Muscle layer of colon (tissue), 2 donors: ENCODE results near the gene USP46.

Experiments used
- H3K27ac ChIP-seq: one replicate; pipeline ENCODE4 v1.7.0; 2013; ENCODE audit warnings: low read depth, mild to moderate bottlenecking, low read length, moderate library complexity
- H3K27me3 ChIP-seq, 2 donors: one replicate each; pipeline ENCODE4 v1.7.0; 2013; ENCODE audit warnings: low read length in 2 of 2, mild to moderate bottlenecking in 2 of 2; ENCODE audit not compliant: insufficient read depth in 2 of 2, control insufficient read depth in 1 of 2
- H3K36me3 ChIP-seq: one replicate; pipeline ENCODE4 v1.7.0; 2013; ENCODE audit warnings: mild to moderate bottlenecking, low read length; ENCODE audit not compliant: insufficient read depth
- H3K4me1 ChIP-seq: one replicate; pipeline ENCODE4 v1.7.0; 2013; ENCODE audit warnings: mild to moderate bottlenecking, low read length; ENCODE audit not compliant: insufficient read depth
- H3K4me3 ChIP-seq, 2 donors: one replicate each; pipeline ENCODE4 v1.7.0; 2013; ENCODE audit warnings: low read length in 2 of 2, low read depth in 1 of 2, mild to moderate bottlenecking in 1 of 2, moderate library complexity in 1 of 2
- H3K9ac ChIP-seq: one replicate; pipeline ENCODE4 v1.7.0; 2013; ENCODE audit warnings: low read length
- H3K9me3 ChIP-seq: one replicate; pipeline ENCODE4 v1.7.0; 2013; ENCODE audit warnings: mild to moderate bottlenecking, low read length
- donor health status: abdominal sarcoma.
- donor health status: Adenocarcinoma of cecum.

Gene USP46

GRCh38 chr4:52675111-52675510 is 16.0 kb upstream of the USP46 start:
- H3K9ac ChIP-seq: no peak overlapping the region
- no peaks in the 10 kb centered on the region for H3K9me3 ChIP-seq
- H3K4me1 ChIP-seq: no peaks in the 10 kb centered on the region
- H3K27ac ChIP-seq: no peak overlapping the region
- H3K36me3 ChIP-seq: no peaks in the 10 kb centered on the region
- H3K4me3 ChIP-seq: no peak overlapping the region
- no peaks in the 10 kb centered on the region for H3K27me3 ChIP-seq

GRCh38 chr4:52670739-52671138 is 11.6 kb upstream of the USP46 start:
- Histone ChIP-seq H3K4me1 (no peaks in the 10 kb centered on the region), H3K9me3 (no peaks in the 10 kb centered on the region), H3K27me3 (no peaks in the 10 kb centered on the region), H3K27ac (no peak overlapping the region), H3K9ac (no peak overlapping the region), H3K36me3 (no peaks in the 10 kb centered on the region), H3K4me3 (no peak overlapping the region)

GRCh38 chr4:52670121-52670520 is 11.0 kb upstream of the USP46 start:
- Histone ChIP-seq H3K4me1 (no peaks in the 10 kb centered on the region), H3K36me3 (no peaks in the 10 kb centered on the region), H3K9ac (no peak overlapping the region), H3K27ac (no peak overlapping the region), H3K27me3 (no peaks in the 10 kb centered on the region), H3K4me3 (no peak overlapping the region), H3K9me3 (no peaks in the 10 kb centered on the region)

- Histone ChIP-seq H3K4me1 (peaks cover 2% of the 10 kb centered on the region), H3K27me3 (no peaks in the 10 kb centered on the region), H3K4me3 (no peak overlapping the region), H3K9me3 (no peaks in the 10 kb centered on the region), H3K27ac (no peak overlapping the region), H3K9ac (no peak overlapping the region), H3K36me3 (no peaks in the 10 kb centered on the region)
These were observed 6.5 kb upstream of the USP46 start for GRCh38 chr4:52665592-52665991.

GRCh38 chr4:52664479-52664878 is 5.4 kb upstream of the USP46 start:
- no peak overlapping the region for H3K9ac ChIP-seq
- H3K4me1 ChIP-seq: peaks cover 7% of the 10 kb centered on the region
- no peaks in the 10 kb centered on the region for H3K27me3 ChIP-seq
- no peaks in the 10 kb centered on the region for H3K36me3 ChIP-seq
- H3K27ac ChIP-seq: no peak overlapping the region
- no peak overlapping the region for H3K4me3 ChIP-seq
- no peaks in the 10 kb centered on the region for H3K9me3 ChIP-seq

- Histone ChIP-seq H3K4me1 (peaks cover 19% of the 10 kb centered on the region), H3K27ac (no peak overlapping the region), H3K27me3 (no peaks in the 10 kb centered on the region), H3K4me3 (no peak overlapping the region), H3K36me3 (no peaks in the 10 kb centered on the region), H3K9me3 (no peaks in the 10 kb centered on the region), H3K9ac (no peak overlapping the region)
These were observed 3.0 kb upstream of the USP46 start for GRCh38 chr4:52661966-52662690.

- Histone ChIP-seq H3K4me1 (peaks cover 19% of the 10 kb centered on the region), H3K36me3 (no peaks in the 10 kb centered on the region), H3K9ac (peak overlapping the region; percentile 61), H3K27me3 (no peaks in the 10 kb centered on the region), H3K9me3 (no peaks in the 10 kb centered on the region), H3K4me3 (no peak overlapping the region), H3K27ac (peak overlapping the region; percentile 50)
These were observed 1.5 kb upstream of the USP46 start for GRCh38 chr4:52660643-52661042.

GRCh38 chr4:52659722-52660261 is 691 bp upstream of the USP46 start:
- Histone ChIP-seq H3K36me3 (no peaks in the 10 kb centered on the region), H3K9ac (peak overlapping the region; percentile 61), H3K9me3 (no peaks in the 10 kb centered on the region), H3K4me1 (peaks cover 19% of the 10 kb centered on the region), H3K4me3 (peak overlapping the region; percentile 72 to 84), H3K27me3 (no peaks in the 10 kb centered on the region), H3K27ac (peak overlapping the region; percentile 79)

GRCh38 chr4:52658641-52659000 is 480 bp downstream of the USP46 start:
- Histone ChIP-seq H3K9me3 (no peaks in the 10 kb centered on the region), H3K9ac (no peak overlapping the region), H3K4me3 (peak overlapping the region; percentile 63 to 84), H3K4me1 (peaks cover 19% of the 10 kb centered on the region), H3K36me3 (no peaks in the 10 kb centered on the region), H3K27ac (peak overlapping the region; percentile 75), H3K27me3 (no peaks in the 10 kb centered on the region)

GRCh38 chr4:52657618-52658501 is 1.2 kb downstream of the USP46 start:
- Histone ChIP-seq H3K4me3 (peak overlapping the region; percentile 63 to 84), H3K27me3 (no peaks in the 10 kb centered on the region), H3K27ac (no peak overlapping the region), H3K4me1 (peaks cover 19% of the 10 kb centered on the region), H3K36me3 (no peaks in the 10 kb centered on the region), H3K9ac (no peak overlapping the region), H3K9me3 (no peaks in the 10 kb centered on the region)

- peaks cover 19% of the 10 kb centered on the region for H3K4me1 ChIP-seq
- no peak overlapping the region for H3K4me3 ChIP-seq
These were observed 1.8 kb downstream of the USP46 start for GRCh38 chr4:52657292-52657617.

More at GRCh38 chr4:52657292-52657617, 1.8 kb downstream of the USP46 start:
- H3K36me3 ChIP-seq: no peaks in the 10 kb centered on the region
- H3K9ac ChIP-seq: no peak overlapping the region
- no peaks in the 10 kb centered on the region for H3K9me3 ChIP-seq
- no peak overlapping the region for H3K27ac ChIP-seq
- no peaks in the 10 kb centered on the region for H3K27me3 ChIP-seq
